T-helper 2 cell (primary cell): ENCODE measurements around the gene IPO4.

Experiments used
- DNase-seq, 5 experiments: peaks; one replicate each; pipeline versions ENCODE4 v3.0.0 to v3.0.0-alpha.2; 2012 to 2022

IPO4 gene

GRCh38 chr14:24130717-24131548, 57.7 kb downstream of the IPO4 start:
- DNase-seq: no peak

GRCh38 chr14:24130380-24130716, 58.3 kb downstream of the IPO4 start, which contains the start of gene FITM1:
TSS of gene FITM1 (plus strand) at chr14:24130659. CDS start at chr14:24131564, 905 bp downstream.
- no peak for DNase-seq
